Spleen (tissue), 11 donors: Measurements from ENCODE around the gene RCL1. TPM values are rescaled to one million over a fixed set of nuclear protein-coding genes. Genes with fewer than 3 reads are reported as not detected.

ENCODE experiments used
- DNase-seq: peaks from one replicate; pipeline ENCODE4 v3.0.0-alpha.2; 2020
- H3K27ac ChIP-seq, 8 donors: fragments of 200-600 bp; sonication (generic) in 7 of 8; 1 replicate in 4 of 8; 2 replicates in 4 of 8; pipeline versions ENCODE4 v1.5.0 to v1.8.0; 2016 to 2021; ENCODE audit warnings: inconsistent platforms in 4 of 8, mild to moderate bottlenecking in 4 of 8, moderate library complexity in 1 of 8
- H3K27me3 ChIP-seq, 7 donors: fragments of 200-600 bp; sonication (generic) in 6 of 7; replicated peaks in 1 of 7; 1 replicate in 4 of 7; 2 replicates in 3 of 7; pipeline versions ENCODE4 v1.5.0 to v1.8.0; 2016 to 2021; ENCODE audit warnings: inconsistent platforms in 3 of 7, mild to moderate bottlenecking in 1 of 7
- H3K36me3 ChIP-seq, 6 donors: fragments of 200-600 bp; sonication (generic) in 5 of 6; 1 replicate in 4 of 6; 2 replicates in 2 of 6; pipeline versions ENCODE4 v1.5.0 to v1.8.0; 2016 to 2021; ENCODE audit warnings: inconsistent platforms in 2 of 6
- H3K4me1 ChIP-seq, 6 donors: fragments of 200-600 bp; sonication (generic) in 5 of 6; 1 replicate in 3 of 6; 2 replicates in 3 of 6; pipeline versions ENCODE4 v1.5.0 to v1.8.0; 2016 to 2021; ENCODE audit warnings: inconsistent platforms in 3 of 6
- H3K4me3 ChIP-seq, 8 donors: fragments of 200-600 bp; sonication (generic) in 7 of 8; 1 replicate in 4 of 8; 2 replicates in 4 of 8; pipeline versions ENCODE4 v1.5.0 to v1.8.0; 2016 to 2021; ENCODE audit warnings: inconsistent platforms in 4 of 8, mild to moderate bottlenecking in 4 of 8, moderate library complexity in 2 of 8
- H3K9me3 ChIP-seq, 8 donors: fragments of 200-600 bp; sonication (generic) in 7 of 8; 1 replicate in 4 of 8; 2 replicates in 4 of 8; pipeline versions ENCODE4 v1.5.0 to v1.8.0; 2016 to 2021; ENCODE audit warnings: inconsistent platforms in 4 of 8
- CTCF ChIP-seq, 11 experiments: fragments of 200-600 bp in 7 of 11; fragments of 450-650 bp in 4 of 11; sonication (generic) in 4 of 11; IDR thresholded peaks in 8 of 11; conservative IDR thresholded peaks in 3 of 11; 1 replicate in 7 of 11; 2 replicates in 4 of 11; pipeline versions ENCODE4 v1.4.0 to v1.8.0; 2016 to 2021; ENCODE audit warnings: antibody characterized with exemption in 11 of 11, inconsistent platforms in 4 of 11, mild to moderate bottlenecking in 1 of 11
- POLR2A ChIP-seq, 3 donors: fragments of 450-650 bp; IDR thresholded peaks; one replicate each; pipeline ENCODE4 v1.5.1; 2017; ENCODE audit warnings: antibody characterized with exemption in 3 of 3, mild to moderate bottlenecking in 1 of 3
- POLR2AphosphoS5 ChIP-seq, 3 donors: sonication (generic); formaldehyde crosslinking; IDR thresholded peaks; one replicate each; pipeline ENCODE4 v1.5.1; 2017; ENCODE audit warnings: antibody characterized with exemption in 3 of 3
- WGBS, 5 donors: extraction: QIAGEN DNeasy Blood & Tissue Kit in 3 of 5; methylation state at CpG; one replicate each; pipeline versions ENCODE4 v1.1.5 to v1.1.7; 2013 to 2018; 5-methylcytosine and 5-hydroxymethylcytosine counted together
- intact Hi-C: fragments of 100-400 bp; cut with DNase I; formaldehyde crosslinking; loops from one replicate; pipeline ENCODE4 v1.15.0; 2023; ENCODE audit warnings: low total_unique reads
- polyA plus RNA-seq, 3 donors: library from polyadenylated mRNA; stranded (reverse); fragments of 200-250 nt; gene quantifications; one replicate each; pipeline ENCODE4 v1.2.1, GENCODE V29; 2013
- total RNA-seq, 7 donors: library from RNA; depleted of rRNA in 3 of 7; stranded (reverse); fragments of >200 nt in 3 of 7; fragmentation: NEBNext Ultra II Directional in 4 of 7; extraction: Animal tissue kit (Norgen Biotek cat#: 25700) in 4 of 7; gene quantifications; one replicate each; pipeline versions ENCODE4 v1.1.0 to v1.2.1, GENCODE V29; 2016 to 2021
- donor health status: healthy with polysubstance abuse.
- donor health status: DM: no; HTN: no; CAD: no; lungs with moderate emphysema.
- donor health status: DM: no; HTN: no; CAD: no.
- donor health status: Bipolar disorder and iron deficiency.
- donor health status: healthy.
- donor health status: DM: no; HTN: no; CAD: no.
- donor health status: DM: yes; HTN: yes; CAD: no.

RCL1 gene
- total and polyA plus RNA-seq, 10 donors, result 11.8 to 29.4 (median 21.6) TPM

- no peaks in the 10 kb centered on the region for H3K36me3 ChIP-seq
- intact Hi-C loops, result no loop called here
- no peaks in the 10 kb centered on the region for H3K9me3 ChIP-seq
- no peak overlapping the region for H3K4me3 ChIP-seq
- no peak for DNase-seq
- no peaks in the 10 kb centered on the region for H3K4me1 ChIP-seq
- H3K27ac ChIP-seq, result no peak overlapping the region
- no peaks in the 10 kb centered on the region for H3K27me3 ChIP-seq
- 88 to 96% (median 94%) methylated on average over 3 of the region's 3 CpGs for WGBS, 5 donors
- TF ChIP-seq POLR2AphosphoS5 (IDR thresholded peaks at IDR 0.05) (no peak), CTCF (IDR thresholded peaks at IDR 0.05 in 8 of 11, conservative IDR thresholded peaks at IDR 0.05 in 3 of 11) (no peak), POLR2A (IDR thresholded peaks at IDR 0.05) (no peak)
These were observed 86.4 kb downstream of the RCL1 start for GRCh38 chr9:4879115-4879558.

GRCh38 chr9:4883326-4883873, 90.7 kb downstream of the RCL1 start:
- intact Hi-C loops, result no loop called here

GRCh38 chr9:4886698-4887097, 94.0 kb downstream of the RCL1 start:
- Histone ChIP-seq H3K36me3 (peaks cover 0 to 6% (median 0%) of the 10 kb centered on the region in 6 donors), H3K9me3 (no peaks in the 10 kb centered on the region), H3K27me3 (no peaks in the 10 kb centered on the region), H3K4me3 (no peak overlapping the region), H3K4me1 (no peaks in the 10 kb centered on the region), H3K27ac (no peak overlapping the region)
- 57 to 64% (median 58%) methylated on average over 6 of the region's 6 CpGs for WGBS, 5 donors
- no peak for DNase-seq
- intact Hi-C loops, result no loop called here
- TF ChIP-seq POLR2A (IDR thresholded peaks at IDR 0.05) (no peak), CTCF (IDR thresholded peaks at IDR 0.05 in 8 of 11, conservative IDR thresholded peaks at IDR 0.05 in 3 of 11) (no peak), POLR2AphosphoS5 (IDR thresholded peaks at IDR 0.05) (no peak)

More at GRCh38 chr9:4883326-4883873, 90.7 kb downstream of the RCL1 start:
- Histone ChIP-seq H3K36me3 (peaks cover 0 to 6% (median 0%) of the 10 kb centered on the region in 6 donors), H3K27me3 (no peaks in the 10 kb centered on the region), H3K9me3 (no peaks in the 10 kb centered on the region), H3K4me1 (no peaks in the 10 kb centered on the region), H3K4me3 (no peak overlapping the region), H3K27ac (no peak overlapping the region)
- DNase-seq, result no peak
- 89 to 100% (median 94%) methylated on average over 3 of the region's 3 CpGs for WGBS, 5 donors
- TF ChIP-seq POLR2AphosphoS5 (IDR thresholded peaks at IDR 0.05) (no peak), POLR2A (IDR thresholded peaks at IDR 0.05) (no peak), CTCF (IDR thresholded peaks at IDR 0.05 in 8 of 11, conservative IDR thresholded peaks at IDR 0.05 in 3 of 11) (no peak)

- Histone ChIP-seq H3K27ac (no peak overlapping the region), H3K4me3 (no peak overlapping the region), H3K27me3 (no peaks in the 10 kb centered on the region), H3K36me3 (peaks cover 0 to 6% (median 0%) of the 10 kb centered on the region in 6 donors), H3K9me3 (no peaks in the 10 kb centered on the region), H3K4me1 (no peaks in the 10 kb centered on the region)
- 50 to 83% (median 69%) methylated on average over 4 of the region's 4 CpGs for WGBS, 5 donors
- no peak for DNase-seq
- TF ChIP-seq POLR2A (IDR thresholded peaks at IDR 0.05) (no peak), POLR2AphosphoS5 (IDR thresholded peaks at IDR 0.05) (no peak), CTCF (IDR thresholded peaks at IDR 0.05 in 8 of 11, conservative IDR thresholded peaks at IDR 0.05 in 3 of 11) (no peak)
- intact Hi-C loops, result no loop called here
These were observed 94.8 kb downstream of the RCL1 start for GRCh38 chr9:4887556-4887955.
